Body of pancreas (tissue), 4 donors: ENCODE measurements around the gene ZNF644. TPM values are rescaled to one million over a fixed set of nuclear protein-coding genes. Genes with fewer than 3 reads are reported as not detected.

Experiments
- ATAC-seq: fragments of 150-250 bp; one replicate; pipeline ENCODE4 v1.9.1; 2016
- DNase-seq, 4 donors: peaks; one replicate each; pipeline ENCODE4 v3.0.0-alpha.2; 2019
- H3K27ac ChIP-seq, 4 donors: fragments of 200-600 bp; sonication (generic); 1 replicate in 3 of 4; 2 replicates in 1 of 4; pipeline versions ENCODE4 v1.5.1 to v1.6.1; 2016 to 2019; ENCODE audit warnings: mild to moderate bottlenecking in 1 of 4, mixed read lengths in 1 of 4, moderate library complexity in 1 of 4
- H3K27me3 ChIP-seq, 2 donors: fragments of 200-600 bp; sonication (generic); one replicate each; pipeline ENCODE4 v1.6.0; 2016; ENCODE audit warnings: mild to moderate bottlenecking in 1 of 2
- H3K36me3 ChIP-seq, 2 donors: fragments of 200-600 bp; sonication (generic); replicated peaks in 1 of 2; 2 replicates each; pipeline ENCODE4 v1.5.1; 2016; ENCODE audit warnings: low read depth in 2 of 2; ENCODE audit not compliant: insufficient read depth in 1 of 2
- H3K4me1 ChIP-seq: fragments of 200-600 bp; sonication (generic); one replicate; pipeline ENCODE4 v1.6.0; 2016
- H3K4me3 ChIP-seq, 2 donors: fragments of 200-600 bp; sonication (generic); 1 replicate in 1 of 2; 2 replicates in 1 of 2; pipeline ENCODE4 v1.5.1; 2016 to 2019
- H3K9me3 ChIP-seq, 3 donors: fragments of 200-600 bp; sonication (generic); 1 replicate in 2 of 3; 2 replicates in 1 of 3; pipeline ENCODE4 v1.5.1; 2016
- CTCF ChIP-seq, 7 experiments: fragments of 450-650 bp in 4 of 7; fragments of 200-600 bp in 3 of 7; sonication (generic) in 3 of 7; IDR thresholded peaks; one replicate each; pipeline ENCODE4 v1.5.1; 2016 to 2019; ENCODE audit warnings: antibody characterized with exemption in 7 of 7
- POLR2A ChIP-seq, 3 donors: fragments of 450-650 bp; IDR thresholded peaks; one replicate each; pipeline ENCODE4 v1.6.1; 2016; ENCODE audit warnings: antibody characterized with exemption in 3 of 3, mild to moderate bottlenecking in 2 of 3
- WGBS, 2 donors: methylation state at CpG; one replicate each; pipeline ENCODE4 v1.1.5; 2017; 5-methylcytosine and 5-hydroxymethylcytosine counted together
- intact Hi-C: fragments of 100-400 bp; cut with DNase I; formaldehyde crosslinking; loops from one replicate; pipeline ENCODE4 v1.15.1; 2023
- total RNA-seq, 2 donors: library from RNA; depleted of rRNA; stranded (reverse); fragments of >200 nt; gene quantifications; one replicate each; pipeline ENCODE4 v1.1.0, GENCODE V29; 2016

The ZNF644 gene
- total RNA-seq, 2 donors from 2014 or later, result 41.0 to 47.1 TPM

- Histone ChIP-seq H3K27me3 (no peaks in the 10 kb centered on the region), H3K36me3 (no peaks in the 10 kb centered on the region), H3K27ac (no peak overlapping the region), H3K9me3 (no peaks in the 10 kb centered on the region), H3K4me3 (no peak overlapping the region), H3K4me1 (peaks cover 47% of the 10 kb centered on the region)
- DNase-seq (no peak), ATAC-seq (no peak)
- TF ChIP-seq CTCF (IDR thresholded peaks at IDR 0.05), result no peak
- intact Hi-C loops, result no loop called here
- WGBS, 2 donors, result 77 to 80% methylated on average over 4 of the region's 4 CpGs
Observed at GRCh38 chr1:91015358-91015780, 6.5 kb downstream of the ZNF644 start.

- H3K4me3 ChIP-seq, result no peak overlapping the region
- no peaks in the 10 kb centered on the region for H3K36me3 ChIP-seq
- no peak for DNase-seq
- intact Hi-C loops, result no loop called here
- H3K9me3 ChIP-seq, result no peaks in the 10 kb centered on the region
- peaks cover 38% of the 10 kb centered on the region for H3K4me1 ChIP-seq
- ATAC-seq, result no peak
- 70 to 73% methylated on average over 1 of the region's 1 CpG for whole genome bisulfite sequencing, 2 donors
- TF ChIP-seq POLR2A (IDR thresholded peaks at IDR 0.05) (no peak), CTCF (IDR thresholded peaks at IDR 0.05) (no peak)
- no peaks in the 10 kb centered on the region for H3K27me3 ChIP-seq
- no peak overlapping the region for H3K27ac ChIP-seq
Observed at GRCh38 chr1:91014475-91014874, 7.4 kb downstream of the ZNF644 start.

- DNase-seq (no peak), ATAC-seq (no peak)
- H3K27me3 ChIP-seq, result no peaks in the 10 kb centered on the region
- peaks cover 28% of the 10 kb centered on the region for H3K4me1 ChIP-seq
- no peak overlapping the region for H3K4me3 ChIP-seq
- WGBS, 2 donors, result 89 to 94% methylated on average over 4 of the region's 4 CpGs
- intact Hi-C loops, result no loop called here
- no peaks in the 10 kb centered on the region for H3K9me3 ChIP-seq
- TF ChIP-seq POLR2A (IDR thresholded peaks at IDR 0.05) (no peak), CTCF (IDR thresholded peaks at IDR 0.05) (no peak)
- H3K36me3 ChIP-seq, result no peaks in the 10 kb centered on the region
- H3K27ac ChIP-seq, result no peak overlapping the region
Observed at GRCh38 chr1:91013302-91013701, 8.5 kb downstream of the ZNF644 start.

- Histone ChIP-seq H3K9me3 (no peaks in the 10 kb centered on the region), H3K4me1 (peaks cover 21% of the 10 kb centered on the region), H3K27ac (no peak overlapping the region), H3K4me3 (no peak overlapping the region), H3K36me3 (no peaks in the 10 kb centered on the region), H3K27me3 (no peaks in the 10 kb centered on the region)
- WGBS, 2 donors, result 65 to 76% methylated on average over 4 of the region's 4 CpGs
- intact Hi-C loops, result no loop called here
- DNase-seq (no peak), ATAC-seq (no peak)
- TF ChIP-seq POLR2A (IDR thresholded peaks at IDR 0.05), result no peak
- TF ChIP-seq CTCF (IDR thresholded peaks at IDR 0.05), result no peak
Observed at GRCh38 chr1:91012196-91012595, 9.6 kb downstream of the ZNF644 start.

- DNase-seq (no peak), ATAC-seq (no peak)
- intact Hi-C loops, result no loop called here
- Histone ChIP-seq H3K4me1 (peaks cover 18% of the 10 kb centered on the region), H3K36me3 (no peaks in the 10 kb centered on the region), H3K9me3 (no peaks in the 10 kb centered on the region), H3K27ac (no peak overlapping the region), H3K4me3 (no peak overlapping the region), H3K27me3 (no peaks in the 10 kb centered on the region)
- 0 to 14% methylated on average over 1 of the region's 1 CpG for WGBS, 2 donors
- TF ChIP-seq CTCF (IDR thresholded peaks at IDR 0.05), result no peak
- no peak for TF ChIP-seq POLR2A (IDR thresholded peaks at IDR 0.05)
Observed at GRCh38 chr1:91011726-91012125, 10.1 kb downstream of the ZNF644 start.
